Measurements from ENCODE around the gene ZNF491. TPM values are rescaled to one million over a fixed set of nuclear protein-coding genes. Genes with fewer than 3 reads are reported as not detected.
"Not testable (repeated sequence)": the region's sequence is repeated elsewhere in the genome, so short reads cannot be mapped to it uniquely, and the experiment has no call there.

The ZNF491 gene
- polyA plus RNA-seq, 10 donors: 1.9 to 5.4 (median 3.2) TPM

DNA sequence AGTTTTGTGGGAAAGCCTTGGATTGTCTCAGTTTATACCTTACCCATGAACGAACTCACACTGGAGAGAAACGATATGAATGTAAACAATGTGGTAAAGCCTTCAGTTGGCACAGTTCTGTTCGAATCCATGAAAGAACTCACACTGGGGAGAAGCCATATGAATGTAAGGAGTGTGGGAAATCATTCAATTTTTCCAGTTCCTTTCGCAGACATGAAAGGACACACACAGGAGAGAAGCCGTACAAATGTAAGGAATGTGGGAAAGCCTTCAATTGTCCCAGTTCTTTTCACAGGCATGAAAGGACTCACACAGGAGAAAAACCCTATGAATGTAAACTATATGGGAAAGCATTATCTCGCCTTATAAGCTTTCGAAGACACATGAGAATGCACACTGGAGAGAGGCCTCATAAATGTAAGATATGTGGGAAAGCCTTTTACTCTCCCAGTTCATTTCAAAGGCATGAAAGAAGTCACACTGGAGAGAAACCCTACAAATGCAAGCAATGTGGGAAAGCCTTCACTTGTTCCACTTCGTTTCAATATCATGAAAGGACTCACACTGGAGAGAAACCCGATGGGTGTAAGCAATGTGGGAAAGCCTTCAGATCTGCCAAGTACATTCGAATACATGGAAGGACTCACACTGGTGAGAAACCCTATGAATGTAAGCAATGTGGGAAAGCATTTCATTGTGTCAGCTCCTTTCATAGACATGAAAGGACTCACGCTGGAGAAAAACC is 8.2 kb downstream of the ZNF491 start:
- DNase-seq: no peak

- DNase-seq: no peak
Measured at GRCh38 chr19:11807099-11807380, 8.7 kb downstream of the ZNF491 start.

DNA sequence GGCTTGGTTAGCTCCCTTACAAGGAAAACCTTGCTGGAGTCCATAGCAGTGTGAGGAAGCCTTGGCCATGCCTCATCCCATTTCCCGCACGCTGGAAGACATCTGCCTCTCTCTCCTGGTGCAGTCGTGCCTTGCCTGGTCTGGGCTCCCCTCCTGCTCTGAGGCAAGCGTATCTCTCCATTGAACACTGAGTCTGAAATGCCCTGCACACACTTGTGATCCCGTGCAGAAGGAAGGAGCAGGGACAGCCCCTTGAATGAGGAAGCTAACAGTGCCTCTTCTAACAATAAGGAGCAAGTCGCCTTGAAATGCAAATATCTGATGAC is 15.3 kb downstream of the ZNF491 start:
- DNase-seq: no peak

DNA sequence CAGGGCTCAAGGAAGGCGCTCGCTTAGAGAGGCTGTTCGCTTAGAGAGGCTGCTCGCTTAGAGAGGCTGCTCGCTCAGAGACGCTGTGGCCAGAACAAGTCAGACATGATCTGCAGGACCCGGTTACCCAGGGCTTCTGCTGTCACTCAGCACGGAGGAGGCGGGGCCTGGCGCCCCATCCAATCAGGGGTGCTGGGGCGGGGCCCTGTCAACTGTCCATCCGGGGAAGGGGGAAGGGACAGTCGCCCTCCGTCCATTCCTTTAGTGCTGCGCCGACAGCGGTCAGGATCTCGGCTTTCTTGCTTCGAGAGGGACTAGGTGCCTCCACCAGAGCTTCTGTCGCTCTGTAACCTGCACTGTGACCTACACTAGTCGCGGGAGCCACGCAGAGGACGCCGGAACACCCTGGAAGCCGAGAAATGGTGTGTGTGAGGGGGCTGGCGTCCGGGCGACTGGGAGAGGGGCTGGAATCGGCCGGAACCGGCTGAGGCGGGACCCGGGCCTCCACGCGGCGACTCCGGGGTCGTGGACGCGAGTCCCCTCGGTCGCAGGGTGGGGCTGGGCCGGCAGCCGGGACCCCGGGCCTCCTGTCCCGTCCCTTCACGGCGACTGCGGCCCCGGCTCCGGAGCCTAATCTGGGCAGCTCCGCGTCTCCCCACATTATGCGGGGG is 15.8 kb downstream of the ZNF491 start, which contains the start of gene ZNF440:
Gene ZNF440 (plus strand): TSS at position 245 of the 671 bp plus-strand sequence. CDS start 175 bp downstream, at position 420.
- DNase-seq: peak; percentile 94 to 98 (median 97)

- DNase-seq: peak in 1 of 3 donors; percentile 12
Measured at GRCh38 chr19:11814700-11815035, 16.3 kb downstream of the ZNF491 start.

DNA sequence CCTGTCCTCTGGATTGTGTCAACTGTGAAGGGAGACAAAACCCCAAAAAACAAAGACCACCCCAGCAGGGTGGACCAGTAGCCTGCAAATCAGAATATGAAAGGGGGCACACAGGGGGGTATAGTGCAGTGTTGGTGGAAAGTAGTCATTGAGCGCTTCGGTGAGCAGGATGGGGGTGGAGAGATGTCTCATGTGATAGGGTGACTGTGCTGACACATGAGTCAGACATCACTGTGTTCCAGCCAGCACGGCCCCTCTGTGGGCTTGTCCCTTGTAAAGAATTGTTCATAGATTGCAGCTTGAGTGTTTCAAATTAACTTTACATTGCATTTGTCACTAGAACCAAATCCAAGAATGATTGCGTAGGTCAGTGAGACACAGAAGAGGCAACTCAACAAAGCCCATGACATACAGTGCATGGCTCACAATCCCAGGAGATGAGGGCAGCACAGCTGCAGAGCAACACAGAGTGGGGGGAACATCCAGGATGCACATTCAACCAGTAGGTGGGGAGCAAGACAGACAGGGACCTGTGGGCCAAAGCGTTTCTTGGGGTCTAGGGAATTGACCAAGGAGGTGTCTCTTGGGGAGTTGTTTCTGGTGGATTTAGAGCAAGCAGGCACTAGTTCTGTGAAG is 23.3 kb downstream of the ZNF491 start:
- DNase-seq: peak in 1 of 3 donors; percentile 6

DNA sequence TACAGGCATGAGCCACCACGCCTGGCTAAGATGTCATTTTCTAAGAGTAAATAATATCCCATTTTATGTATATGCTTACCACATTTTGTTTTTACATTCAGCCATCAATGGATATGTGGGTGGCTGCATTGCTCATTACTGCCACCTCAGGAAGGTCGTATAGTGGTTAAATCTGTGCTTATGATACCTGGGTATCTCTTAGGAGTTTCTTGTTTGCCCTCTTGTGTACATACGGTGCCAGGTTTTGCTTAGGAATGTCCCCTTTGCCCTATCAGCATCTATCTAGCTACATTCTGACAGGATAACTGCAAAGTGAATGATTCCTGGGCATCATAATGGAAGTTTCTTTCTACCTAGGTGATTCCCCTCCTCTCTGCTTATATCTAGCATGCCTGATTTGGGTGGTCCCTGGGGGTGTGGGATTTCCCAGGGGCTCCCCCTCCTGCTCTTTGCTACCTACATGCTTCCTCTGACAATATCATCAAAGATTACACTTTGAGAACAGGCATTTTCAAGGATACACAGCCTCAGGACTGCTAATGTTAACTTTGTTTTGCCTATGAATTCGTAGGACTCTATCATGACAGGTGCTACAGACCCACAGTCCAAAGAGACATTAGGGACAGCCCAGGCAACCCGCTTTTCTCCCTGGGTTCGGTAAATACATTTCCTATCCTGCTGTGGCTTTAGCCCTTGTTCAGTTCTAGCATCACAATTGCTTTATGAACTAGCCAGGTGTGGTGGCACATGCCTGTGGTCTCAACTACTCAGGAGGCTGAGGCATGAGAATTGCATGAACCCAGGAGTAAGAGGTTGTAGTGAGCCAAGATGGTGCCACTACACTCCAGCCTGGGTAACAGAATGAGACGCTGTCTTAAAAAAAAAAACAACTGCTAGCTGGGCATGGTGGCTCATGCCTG is 30.9 kb downstream of the ZNF491 start:
- DNase-seq: not testable (repeated sequence)

GRCh38 chr19:11832253-11832912 is 34.1 kb downstream of the ZNF491 start:
- no peak for DNase-seq

DNA sequence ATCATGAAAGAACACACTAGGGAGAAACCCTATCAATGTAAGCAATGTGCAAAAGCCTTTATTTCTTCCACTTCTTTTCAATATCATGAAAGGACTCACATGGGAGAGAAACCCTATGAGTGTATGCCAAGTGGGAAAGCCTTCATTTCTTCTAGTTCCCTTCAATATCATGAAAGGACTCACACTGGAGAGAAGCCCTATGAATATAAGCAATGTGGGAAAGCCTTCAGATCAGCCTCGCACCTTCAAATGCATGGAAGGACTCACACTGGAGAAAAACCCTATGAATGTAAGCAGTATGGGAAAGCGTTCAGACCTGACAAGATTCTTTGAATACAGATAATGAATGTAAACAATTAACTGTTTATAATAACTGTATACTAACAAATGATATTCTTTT is 35.2 kb downstream of the ZNF491 start:
- DNase-seq: no peak

DNA sequence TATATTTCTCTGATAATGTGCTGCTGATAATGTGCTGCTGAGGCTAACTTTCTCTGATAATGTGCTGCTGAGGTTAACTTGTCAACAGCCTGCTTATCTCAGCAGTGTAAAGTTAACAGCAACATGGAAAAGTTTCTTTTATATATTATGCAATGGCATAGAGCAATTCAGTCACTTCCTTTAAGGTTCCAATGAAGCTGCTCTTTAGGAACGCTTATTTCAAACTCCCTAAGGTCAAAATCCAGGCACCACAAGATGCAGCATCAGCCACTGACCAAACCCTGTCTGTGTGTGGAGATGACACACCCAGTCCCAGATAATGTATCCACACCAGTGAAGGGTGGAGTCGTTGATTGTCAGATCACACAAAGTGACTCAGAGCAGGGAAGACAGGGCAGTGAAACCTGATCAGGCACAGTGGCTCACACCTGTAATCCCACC is 37.3 kb downstream of the ZNF491 start:
- not testable (repeated sequence) for DNase-seq

- DNase-seq: no peak
Measured at GRCh38 chr19:11843722-11844121, 45.4 kb downstream of the ZNF491 start.

DNA sequence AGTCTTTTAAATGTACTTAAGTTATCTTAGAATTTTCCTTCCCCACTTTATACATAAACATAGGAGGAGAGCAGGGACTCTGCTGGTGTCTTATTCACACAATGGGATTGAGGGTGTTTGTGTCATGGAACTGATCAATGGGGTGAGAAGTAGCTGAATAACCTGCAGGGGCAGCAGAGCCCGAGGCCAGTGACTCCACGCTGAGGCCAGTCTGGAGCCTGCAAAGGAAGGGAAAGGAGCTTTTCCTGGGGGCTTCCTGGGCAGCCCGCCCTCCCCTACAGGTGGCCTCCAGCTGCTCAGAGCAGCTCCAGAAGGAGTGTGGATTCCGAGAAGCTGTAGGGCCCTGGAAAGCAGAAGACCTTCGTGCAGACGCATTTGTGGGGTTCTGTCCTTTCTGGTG is 49.3 kb downstream of the ZNF491 start:
- not testable (repeated sequence) for DNase-seq

GRCh38 chr19:11848200-11848593 is 49.9 kb downstream of the ZNF491 start:
- DNase-seq: no peak

DNA sequence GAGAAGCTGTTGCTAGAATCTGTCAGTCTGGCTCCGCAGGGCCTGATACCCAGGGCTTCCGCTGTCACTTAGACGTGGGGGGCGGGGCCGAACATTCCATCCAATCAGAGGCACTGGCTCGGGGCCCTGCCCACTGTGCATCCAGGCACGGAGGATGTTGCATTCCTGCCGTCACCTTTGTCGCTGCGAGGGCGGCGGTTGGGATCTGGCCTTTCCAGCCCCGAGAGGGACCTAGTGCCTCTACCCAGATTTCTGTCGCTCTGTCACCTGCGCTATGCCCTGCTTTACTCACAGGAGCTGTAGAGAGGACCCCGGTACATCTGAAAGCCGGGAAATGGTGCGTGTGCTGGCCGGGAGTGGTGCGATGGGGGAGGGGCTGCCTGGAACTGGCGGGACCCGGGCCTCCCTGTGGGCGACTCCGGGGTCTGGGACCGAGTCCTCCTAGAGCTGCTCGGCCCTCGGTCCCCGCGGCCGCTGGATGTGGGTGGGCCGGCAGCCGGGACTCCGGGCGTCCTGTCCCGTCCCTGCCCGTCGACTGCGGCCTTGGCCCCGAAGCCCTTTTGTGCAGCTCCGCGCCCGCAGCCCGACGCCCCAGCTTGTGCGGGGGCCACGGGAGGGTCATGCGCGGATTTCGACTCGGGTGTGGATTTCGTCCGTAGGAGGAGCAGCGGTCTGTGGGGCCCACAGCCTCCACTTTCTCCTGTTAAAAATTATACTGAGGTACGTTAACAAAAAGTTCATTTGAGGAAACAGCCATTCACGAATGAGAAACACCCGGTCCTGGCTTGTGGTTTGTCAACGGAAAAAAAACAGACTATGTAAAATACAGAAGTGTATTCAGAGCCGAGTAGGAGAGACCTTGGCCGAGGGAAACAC is 50.5 kb downstream of the ZNF491 start, which contains the start of gene ZNF439:
Gene ZNF439 (plus strand): TSS at position 133 of the 876 bp plus-strand sequence. CDS start 142 bp downstream, at position 275.
- peak; percentile 74 to 92 (median 83) for DNase-seq

DNA sequence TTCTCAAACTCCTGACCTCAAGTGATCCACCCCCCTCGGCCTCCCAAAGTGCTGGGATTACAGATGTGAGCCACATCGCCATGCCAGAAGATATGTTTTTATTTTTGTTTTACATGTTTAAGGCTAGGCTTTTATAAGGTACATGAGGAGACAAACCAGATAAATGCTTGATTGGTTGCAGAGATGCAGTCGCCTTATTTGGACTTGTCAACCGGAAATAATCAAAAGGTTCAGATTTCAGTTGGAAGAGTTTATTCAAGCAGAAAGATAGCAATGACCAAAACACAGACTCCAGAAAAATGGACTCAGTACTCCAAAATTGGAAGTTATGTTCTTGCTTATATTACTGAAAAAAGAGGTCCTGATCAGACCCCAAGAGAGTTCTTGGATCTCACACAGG is 52.0 kb downstream of the ZNF491 start:
- not testable (repeated sequence) for DNase-seq

DNA sequence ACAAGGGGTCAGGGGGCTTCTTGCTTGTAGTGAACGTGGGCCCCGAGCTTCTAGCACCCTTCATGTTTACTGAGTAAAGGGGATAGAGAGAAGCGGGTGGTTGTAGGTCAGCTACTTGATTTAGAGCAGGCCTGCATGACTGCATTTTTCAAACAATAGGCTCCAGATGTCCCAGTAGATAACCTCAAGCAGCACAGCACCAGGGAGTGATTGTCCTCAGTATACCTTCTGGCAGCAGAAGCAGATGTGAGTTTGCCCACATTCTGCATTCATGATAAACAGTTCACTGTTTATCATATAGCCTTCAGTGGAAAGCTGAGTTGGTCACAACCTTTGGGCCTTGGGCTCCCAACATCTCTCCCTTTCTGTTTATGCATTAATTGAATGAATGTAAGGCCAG is 55.0 kb downstream of the ZNF491 start:
- DNase-seq: no peak

GRCh38 chr19:11856596-11857250 is 58.4 kb downstream of the ZNF491 start:
- DNase-seq: no peak

Data from muscle of back (tissue), 11 donors.